Adrenal gland (tissue), 5 donors: ENCODE measurements around the gene NEU2.

Experiments
- CTCF ChIP-seq, 6 experiments: fragments of 450-650 bp in 4 of 6; fragments of 200-600 bp in 2 of 6; sonication (generic) in 1 of 6; IDR thresholded peaks; 1 replicate in 5 of 6; 2 replicates in 1 of 6; pipeline versions ENCODE4 v1.5.1 to v1.8.0; 2016 to 2021; ENCODE audit warnings: antibody characterized with exemption in 6 of 6, mild to moderate bottlenecking in 2 of 6, moderate library complexity in 1 of 6
- POLR2A ChIP-seq, 2 donors: fragments of 450-650 bp; IDR thresholded peaks; one replicate each; pipeline ENCODE4 v1.6.1; 2017; ENCODE audit warnings: antibody characterized with exemption in 2 of 2, mild to moderate bottlenecking in 2 of 2, moderate library complexity in 1 of 2
- donor health status: DM: no; HTN: no; CAD: no.

GRCh38 chr2:233080836-233081229 lies 48.4 kb downstream of the NEU2 start:
- no peak for TF ChIP-seq CTCF (IDR thresholded peaks at IDR 0.05)
- no peak for TF ChIP-seq POLR2A (IDR thresholded peaks at IDR 0.05)
